ENCODE results near the gene C4orf50. TPM values are rescaled to one million over a fixed set of nuclear protein-coding genes. Genes with fewer than 3 reads are reported as not detected.

Gene C4orf50
- total RNA-seq, 4 donors from 2014 or later, result 0.14 to 4.9 (median 0.32) TPM; not detected in 1

- Histone ChIP-seq H3K36me3 (no peaks in the 10 kb centered on the region), H3K4me3 (no peak overlapping the region), H3K4me1 (no peaks in the 10 kb centered on the region), H3K27ac (no peak overlapping the region), H3K9me3 (peaks cover 0 to 2% of the 10 kb centered on the region in 2 donors), H3K27me3 (peaks cover 9% of the 10 kb centered on the region)
- intact Hi-C loops (cut with DNase I; ENCODE audit: low total_unique reads) (no loop called here), in situ Hi-C loops (cut with MboI; ENCODE audit: low pct_ligation_motif_present in 1 of 4, low pct_unique_long_range_greater_than_20kb in 1 of 4, low sequenced_read_pairs in 3 of 4) (no loop called here)
- DNase-seq, result no peak
- WGBS, 2 donors (ENCODE audit: low coverage in 1 of 2), result 78% methylated on average over 6 of the region's 6 CpGs; no CpG with 5 or more reads in 1 of the 2 donors
- TF ChIP-seq POLR2AphosphoS5 (IDR thresholded peaks at IDR 0.05), result no peak
- no peak for TF ChIP-seq EP300 (IDR thresholded peaks at IDR 0.05; ENCODE audit: low read depth)
- TF ChIP-seq CTCF (IDR thresholded peaks at IDR 0.05), result no peak
- TF ChIP-seq POLR2A (IDR thresholded peaks at IDR 0.05), result no peak
Measured at GRCh38 chr4:5945936-5946335, 72.3 kb downstream of the C4orf50 start.

GRCh38 chr4:5945171-5945570 lies 73.1 kb downstream of the C4orf50 start:
- intact Hi-C loops (cut with DNase I; ENCODE audit: low total_unique reads), result no loop called here
- Histone ChIP-seq H3K4me1 (no peaks in the 10 kb centered on the region), H3K36me3 (no peaks in the 10 kb centered on the region), H3K9me3 (peaks cover 0 to 2% of the 10 kb centered on the region in 2 donors), H3K4me3 (no peak overlapping the region), H3K27me3 (peaks cover 9% of the 10 kb centered on the region), H3K27ac (no peak overlapping the region)
- 88% methylated on average over 11 of the region's 11 CpGs; no CpG with 5 or more reads in 1 of the 2 donors for WGBS, 2 donors (ENCODE audit: low coverage in 1 of 2)
- no peak for DNase-seq
- TF ChIP-seq CTCF (IDR thresholded peaks at IDR 0.05) (no peak), POLR2A (IDR thresholded peaks at IDR 0.05) (no peak), POLR2AphosphoS5 (IDR thresholded peaks at IDR 0.05) (no peak), EP300 (IDR thresholded peaks at IDR 0.05; ENCODE audit: low read depth) (no peak)
- in situ Hi-C loops (cut with MboI; ENCODE audit: low pct_ligation_motif_present in 1 of 4, low pct_unique_long_range_greater_than_20kb in 1 of 4, low sequenced_read_pairs in 3 of 4), result no loop called here

GRCh38 chr4:5943561-5943960 lies 74.7 kb downstream of the C4orf50 start:
- H3K27me3 ChIP-seq, result peaks cover 9% of the 10 kb centered on the region
- WGBS, 2 donors (ENCODE audit: low coverage in 1 of 2), result 26 to 27% methylated on average over 6 of the region's 6 CpGs

GRCh38 chr4:5942947-5943346 lies 75.3 kb downstream of the C4orf50 start:
- TF ChIP-seq POLR2AphosphoS5 (IDR thresholded peaks at IDR 0.05) (no peak), POLR2A (IDR thresholded peaks at IDR 0.05) (no peak)
- in situ Hi-C loops (cut with MboI; ENCODE audit: low pct_ligation_motif_present in 1 of 4, low pct_unique_long_range_greater_than_20kb in 1 of 4, low sequenced_read_pairs in 3 of 4), result no loop called here
- no peaks in the 10 kb centered on the region for H3K4me1 ChIP-seq
- 25 to 28% methylated on average over 8 to 9 of the region's 9 CpGs for WGBS, 2 donors (ENCODE audit: low coverage in 1 of 2)
- H3K27me3 ChIP-seq, result peaks cover 9% of the 10 kb centered on the region
- no peaks in the 10 kb centered on the region for H3K36me3 ChIP-seq
- intact Hi-C loops (cut with DNase I; ENCODE audit: low total_unique reads), result no loop called here
- no peak overlapping the region for H3K27ac ChIP-seq
- H3K4me3 ChIP-seq, result no peak overlapping the region
- DNase-seq, result no peak
- peaks cover 0 to 2% of the 10 kb centered on the region in 2 donors for H3K9me3 ChIP-seq

More at GRCh38 chr4:5943561-5943960, 74.7 kb downstream of the C4orf50 start:
- no peak for DNase-seq
- no peak overlapping the region for H3K27ac ChIP-seq
- no peaks in the 10 kb centered on the region for H3K4me1 ChIP-seq
- in situ Hi-C loops (cut with MboI; ENCODE audit: low pct_ligation_motif_present in 1 of 4, low pct_unique_long_range_greater_than_20kb in 1 of 4, low sequenced_read_pairs in 3 of 4) (no loop called here), intact Hi-C loops (cut with DNase I; ENCODE audit: low total_unique reads) (no loop called here)
- H3K36me3 ChIP-seq, result no peaks in the 10 kb centered on the region
- TF ChIP-seq POLR2A (IDR thresholded peaks at IDR 0.05) (no peak), POLR2AphosphoS5 (IDR thresholded peaks at IDR 0.05) (no peak), CTCF (IDR thresholded peaks at IDR 0.05) (no peak), EP300 (IDR thresholded peaks at IDR 0.05; ENCODE audit: low read depth) (no peak)
- H3K9me3 ChIP-seq, result peaks cover 0 to 2% of the 10 kb centered on the region in 2 donors
- no peak overlapping the region for H3K4me3 ChIP-seq

- no peak for DNase-seq
- Histone ChIP-seq H3K4me1 (no peaks in the 10 kb centered on the region), H3K27ac (no peak overlapping the region), H3K36me3 (no peaks in the 10 kb centered on the region), H3K4me3 (no peak overlapping the region), H3K9me3 (no peaks in the 10 kb centered on the region), H3K27me3 (peaks cover 9% of the 10 kb centered on the region)
- 41 to 55% methylated on average over 5 to 6 of the region's 6 CpGs for WGBS, 2 donors (ENCODE audit: low coverage in 1 of 2)
- in situ Hi-C loops (cut with MboI; ENCODE audit: low pct_ligation_motif_present in 1 of 4, low pct_unique_long_range_greater_than_20kb in 1 of 4, low sequenced_read_pairs in 3 of 4) (no loop called here), intact Hi-C loops (cut with DNase I; ENCODE audit: low total_unique reads) (no loop called here)
- TF ChIP-seq EP300 (IDR thresholded peaks at IDR 0.05; ENCODE audit: low read depth) (no peak), POLR2AphosphoS5 (IDR thresholded peaks at IDR 0.05) (no peak), CTCF (IDR thresholded peaks at IDR 0.05) (no peak), POLR2A (IDR thresholded peaks at IDR 0.05) (no peak)
Measured at GRCh38 chr4:5941601-5942000, 76.6 kb downstream of the C4orf50 start.
